ENCODE data around the gene NPW.

The NPW gene

GRCh38 chr16:1997494-1998359, 21.9 kb upstream of the NPW start:
- Histone ChIP-seq H3K4me3 (ENCODE audit: low read length) (no peak overlapping the region), H3K9ac (ENCODE audit: low read length) (no peak overlapping the region), H2AFZ (ENCODE audit: low read depth, low read length) (no peak overlapping the region), H3K27me3 (ENCODE audit: low read depth, low read length) (no peaks in the 10 kb centered on the region), H4K20me1 (ENCODE audit: insufficient read depth, low read length) (no peaks in the 10 kb centered on the region), H3K4me1 (ENCODE audit: low read length) (no peaks in the 10 kb centered on the region), H3K79me2 (ENCODE audit: low read length) (0 out of 2 replicates have a peak, but pooled peaks cover under 1% of the 10 kb centered on the region), H3K27ac (ENCODE audit: low read length) (no peak overlapping the region), H3K4me2 (ENCODE audit: low read length) (no peak overlapping the region), H3K36me3 (replicated peaks; ENCODE audit: low read depth, low read length) (peaks cover 30% of the 10 kb centered on the region), H3K9me3 (ENCODE audit: insufficient read depth, low read length) (no peaks in the 10 kb centered on the region)
- no peak for TF ChIP-seq EZH2phosphoT487 (IDR thresholded peaks at IDR 0.05; ENCODE audit: low read depth)
- TF ChIP-seq CTCF (IDR thresholded peaks at IDR 0.05; ENCODE audit: low read depth, low read length) = no peak

GRCh38 chr16:1998360-1998835, 21.2 kb upstream of the NPW start:
- Histone ChIP-seq H3K27ac (ENCODE audit: low read length) (no peak overlapping the region), H4K20me1 (ENCODE audit: insufficient read depth, low read length) (peaks cover 5% of the 10 kb centered on the region), H3K79me2 (ENCODE audit: low read length) (peaks cover 7% of the 10 kb centered on the region; the same call in 1 of the 2 replicates), H3K9ac (ENCODE audit: low read length) (no peak overlapping the region), H3K36me3 (replicated peaks; ENCODE audit: low read depth, low read length) (peaks cover 36% of the 10 kb centered on the region), H3K4me2 (ENCODE audit: low read length) (no peak overlapping the region), H2AFZ (ENCODE audit: low read depth, low read length) (no peak overlapping the region), H3K4me1 (ENCODE audit: low read length) (no peaks in the 10 kb centered on the region), H3K27me3 (ENCODE audit: low read depth, low read length) (no peaks in the 10 kb centered on the region), H3K9me3 (ENCODE audit: insufficient read depth, low read length) (no peaks in the 10 kb centered on the region), H3K4me3 (ENCODE audit: low read length) (no peak overlapping the region)
- TF ChIP-seq CTCF (IDR thresholded peaks at IDR 0.05; ENCODE audit: low read depth, low read length) = no peak
- TF ChIP-seq EZH2phosphoT487 (IDR thresholded peaks at IDR 0.05; ENCODE audit: low read depth) = no peak

GRCh38 chr16:1998852-1999801, 20.5 kb upstream of the NPW start:
- H3K27me3 ChIP-seq (ENCODE audit: low read depth, low read length) = no peaks in the 10 kb centered on the region
- peaks cover 11% of the 10 kb centered on the region for H4K20me1 ChIP-seq (ENCODE audit: insufficient read depth, low read length)
- no peaks in the 10 kb centered on the region for H3K9me3 ChIP-seq (ENCODE audit: insufficient read depth, low read length)
- H3K4me1 ChIP-seq (ENCODE audit: low read length) = peaks cover 3% of the 10 kb centered on the region; the same call in 1 of the 2 replicates
- H3K79me2 ChIP-seq (ENCODE audit: low read length) = peaks cover 14% of the 10 kb centered on the region
- H3K4me3 ChIP-seq (ENCODE audit: low read length) = no peak overlapping the region
- no peak for TF ChIP-seq EZH2phosphoT487 (IDR thresholded peaks at IDR 0.05; ENCODE audit: low read depth)
- H3K27ac ChIP-seq (ENCODE audit: low read length) = no peak overlapping the region
- H3K36me3 ChIP-seq (replicated peaks; ENCODE audit: low read depth, low read length) = peaks cover 38% of the 10 kb centered on the region
- H3K9ac ChIP-seq (ENCODE audit: low read length) = no peak overlapping the region
- H2AFZ ChIP-seq (ENCODE audit: low read depth, low read length) = no peak overlapping the region
- H3K4me2 ChIP-seq (ENCODE audit: low read length) = no peak overlapping the region

GRCh38 chr16:1999866-2000514, 19.6 kb upstream of the NPW start:
- peaks cover 23% of the 10 kb centered on the region for H3K79me2 ChIP-seq (ENCODE audit: low read length)
- H3K4me1 ChIP-seq (ENCODE audit: low read length) = peaks cover 8% of the 10 kb centered on the region; the same call in 1 of the 2 replicates
- H3K27me3 ChIP-seq (ENCODE audit: low read depth, low read length) = no peaks in the 10 kb centered on the region
- TF ChIP-seq EZH2phosphoT487 (IDR thresholded peaks at IDR 0.05; ENCODE audit: low read depth) (no peak), CTCF (IDR thresholded peaks at IDR 0.05; ENCODE audit: low read depth, low read length) (no peak)
- H4K20me1 ChIP-seq (ENCODE audit: insufficient read depth, low read length) = peaks cover 20% of the 10 kb centered on the region
- H3K4me3 ChIP-seq (ENCODE audit: low read length) = no peak overlapping the region
- H3K27ac ChIP-seq (ENCODE audit: low read length) = no peak overlapping the region
- H3K9me3 ChIP-seq (ENCODE audit: insufficient read depth, low read length) = no peaks in the 10 kb centered on the region
- peaks cover 38% of the 10 kb centered on the region for H3K36me3 ChIP-seq (replicated peaks; ENCODE audit: low read depth, low read length)
- H3K9ac ChIP-seq (ENCODE audit: low read length) = no peak overlapping the region
- no peak overlapping the region for H2AFZ ChIP-seq (ENCODE audit: low read depth, low read length)
- H3K4me2 ChIP-seq (ENCODE audit: low read length) = no peak overlapping the region
